C4-2B (cell line): ENCODE results near the gene RBM20.

ENCODE experiments used
- H3K27ac ChIP-seq: fragments of 450-650 bp; 2 replicates; pipeline ENCODE4 v1.5.1; 2017
- CTCF ChIP-seq: fragments of 450-650 bp; conservative IDR thresholded peaks from 2 replicates; pipeline ENCODE4 v1.5.1; 2017; ENCODE audit warnings: mild to moderate bottlenecking
- ZFX ChIP-seq: fragments of 450-650 bp; IDR thresholded peaks from 2 replicates; pipeline ENCODE4 v1.6.1; 2017

Gene RBM20

DNA sequence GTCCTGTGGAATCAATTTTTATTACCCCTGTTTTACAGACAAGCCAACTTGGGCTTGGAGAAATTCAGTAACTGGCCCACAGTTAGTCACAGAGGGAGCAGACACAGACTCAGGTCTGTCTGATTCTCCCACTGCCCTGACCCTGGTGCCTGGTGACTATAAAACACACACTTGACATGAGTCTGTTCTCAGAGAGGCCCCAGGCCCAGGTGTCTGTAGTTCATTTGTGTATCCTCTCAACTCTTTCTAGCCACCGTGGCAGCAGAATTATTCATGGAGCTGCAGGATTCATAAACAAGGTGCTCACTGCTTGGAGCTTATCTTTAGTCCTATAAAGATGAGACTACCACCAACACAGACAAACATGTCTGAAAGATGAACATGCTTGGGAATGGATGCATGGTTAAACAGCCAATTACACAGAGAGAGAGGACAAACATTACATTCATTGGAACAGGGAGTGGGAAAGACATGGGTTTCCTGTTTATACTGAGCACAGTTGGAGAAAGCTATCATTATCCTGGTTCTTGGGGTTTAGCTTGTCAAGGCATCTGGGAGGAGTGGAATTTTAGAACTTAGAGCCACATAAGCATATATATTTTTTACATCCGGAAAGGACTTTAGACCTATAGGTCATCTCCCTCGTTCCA, 148.5 kb downstream of the RBM20 start:
- no peak for TF ChIP-seq CTCF
- TF ChIP-seq ZFX: no peak

DNA sequence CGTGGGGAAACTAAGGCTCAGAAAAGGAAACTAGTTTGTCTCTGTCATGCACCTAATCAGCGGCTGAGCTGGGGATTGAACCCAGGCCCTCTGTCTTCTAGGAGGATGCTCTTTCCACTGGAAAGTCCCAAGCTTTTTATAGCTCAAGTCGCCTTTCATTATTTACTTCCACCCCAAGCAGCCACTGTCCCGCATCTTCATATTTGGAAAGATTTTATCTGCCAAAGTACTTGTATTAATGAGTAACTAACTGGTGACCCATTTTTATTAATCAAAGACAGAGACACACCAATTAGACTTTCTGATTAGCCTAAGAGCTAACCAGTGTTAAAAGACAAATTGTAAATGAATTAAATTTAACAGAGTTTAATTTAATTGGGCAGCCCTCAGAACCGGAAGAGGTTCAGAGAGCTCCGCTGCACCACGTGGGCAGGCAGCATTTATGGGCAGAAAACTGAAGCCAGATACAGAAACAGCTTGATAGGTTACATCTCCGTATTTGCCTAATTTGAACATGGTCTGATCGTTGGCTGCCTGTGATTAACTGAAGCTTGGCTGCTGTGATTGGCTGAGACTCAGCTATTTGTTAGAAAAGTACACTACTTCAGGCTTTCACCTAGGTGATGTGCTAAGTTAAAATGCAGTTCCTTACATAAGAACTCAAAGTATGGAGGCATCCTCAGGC, 149.1 kb downstream of the RBM20 start:
- no peak overlapping the region for H3K27ac ChIP-seq
- TF ChIP-seq CTCF: no peak
- no peak for TF ChIP-seq ZFX

More for the DNA sequence above, 148.5 kb downstream of the RBM20 start:
- H3K27ac ChIP-seq: no peak overlapping the region

GRCh38 chr10:110793886-110794285, 149.8 kb downstream of the RBM20 start:
- TF ChIP-seq CTCF (no peak), ZFX (no peak)
- H3K27ac ChIP-seq: no peak overlapping the region

- TF ChIP-seq CTCF: no peak
- TF ChIP-seq ZFX: no peak
- no peak overlapping the region for H3K27ac ChIP-seq
Measured at GRCh38 chr10:110794808-110795207, 150.7 kb downstream of the RBM20 start.

GRCh38 chr10:110797416-110797815, 153.3 kb downstream of the RBM20 start:
- H3K27ac ChIP-seq: no peak overlapping the region
- TF ChIP-seq CTCF (no peak), ZFX (no peak)

DNA sequence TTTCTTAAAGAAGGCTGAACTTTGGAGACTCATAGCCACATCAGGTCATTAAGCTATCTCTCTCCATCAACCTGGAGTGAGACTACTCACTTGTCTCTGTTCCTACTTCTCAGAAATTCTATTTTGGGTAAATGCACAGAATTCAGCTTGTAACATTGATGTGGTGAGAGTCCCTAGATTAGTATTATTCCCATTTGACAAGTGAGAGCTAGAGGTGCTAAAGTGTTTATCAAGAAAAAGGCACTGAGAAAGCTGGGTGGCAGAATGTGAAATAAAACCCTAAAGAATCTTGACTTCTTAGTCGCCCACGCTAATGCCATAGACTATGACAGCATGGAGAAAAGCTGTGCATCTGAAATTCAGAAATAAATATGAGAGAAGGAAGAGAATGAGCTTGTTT, 154.2 kb downstream of the RBM20 start:
- TF ChIP-seq CTCF (no peak), ZFX (no peak)
- H3K27ac ChIP-seq: no peak overlapping the region

- H3K27ac ChIP-seq: no peak overlapping the region
- TF ChIP-seq CTCF (no peak), ZFX (no peak)
Measured at GRCh38 chr10:110802090-110802489, 158.0 kb downstream of the RBM20 start.
